WTC11 (cell line): ENCODE measurements around the gene HOXB3.

Experiments used
- JUN ChIP-seq: sonication (generic); formaldehyde crosslinking; IDR thresholded peaks from 2 replicates; pipeline ENCODE4 v1.8.0; 2023; ENCODE audit warnings: mild to moderate bottlenecking, missing genetic modification reagents
- KAT7 ChIP-seq: sonication (generic); formaldehyde crosslinking; IDR thresholded peaks from 2 replicates; pipeline ENCODE4 v1.8.1; 2023; ENCODE audit warnings: missing genetic modification reagents, mild to moderate bottlenecking, borderline replicate concordance
- NR3C1 ChIP-seq: sonication (generic); formaldehyde crosslinking; conservative IDR thresholded peaks from 2 replicates; pipeline ENCODE4 v1.8.1; 2023; ENCODE audit warnings: low read depth, mild to moderate bottlenecking, missing genetic modification reagents
- SMAD3 ChIP-seq: sonication (generic); formaldehyde crosslinking; IDR thresholded peaks from 2 replicates; pipeline ENCODE4 v1.8.0; 2022; ENCODE audit warnings: missing genetic modification reagents, mild to moderate bottlenecking, borderline replicate concordance
- SP1 ChIP-seq: sonication (generic); formaldehyde crosslinking; conservative IDR thresholded peaks from 2 replicates; pipeline ENCODE4 v1.8.1; 2022; ENCODE audit warnings: missing genetic modification reagents
- TEAD4 ChIP-seq: sonication (generic); formaldehyde crosslinking; IDR thresholded peaks from 2 replicates; pipeline ENCODE4 v1.8.0; 2022; ENCODE audit warnings: mild to moderate bottlenecking, missing genetic modification reagents
- ZNF121 ChIP-seq: sonication (generic); formaldehyde crosslinking; IDR thresholded peaks from 2 replicates; pipeline ENCODE4 v1.8.0; 2023; ENCODE audit warnings: missing genetic modification reagents
- TF ChIP-seq, protein P1 (sequence below): fragments of 200-600 bp; IDR thresholded peaks from 2 replicates; pipeline ENCODE4 v1.8.0; 2022; ENCODE audit warnings: antibody characterized with exemption
- TF ChIP-seq, protein P2 (sequence below): sonication (generic); formaldehyde crosslinking; IDR thresholded peaks from 2 replicates; pipeline ENCODE4 v1.8.0; 2023; ENCODE audit warnings: missing genetic modification reagents
- TF ChIP-seq, protein P3 (sequence below): sonication (generic); formaldehyde crosslinking; IDR thresholded peaks from 2 replicates; pipeline ENCODE4 v1.8.0; 2022; ENCODE audit warnings: mild to moderate bottlenecking, missing genetic modification reagents

DNA sequence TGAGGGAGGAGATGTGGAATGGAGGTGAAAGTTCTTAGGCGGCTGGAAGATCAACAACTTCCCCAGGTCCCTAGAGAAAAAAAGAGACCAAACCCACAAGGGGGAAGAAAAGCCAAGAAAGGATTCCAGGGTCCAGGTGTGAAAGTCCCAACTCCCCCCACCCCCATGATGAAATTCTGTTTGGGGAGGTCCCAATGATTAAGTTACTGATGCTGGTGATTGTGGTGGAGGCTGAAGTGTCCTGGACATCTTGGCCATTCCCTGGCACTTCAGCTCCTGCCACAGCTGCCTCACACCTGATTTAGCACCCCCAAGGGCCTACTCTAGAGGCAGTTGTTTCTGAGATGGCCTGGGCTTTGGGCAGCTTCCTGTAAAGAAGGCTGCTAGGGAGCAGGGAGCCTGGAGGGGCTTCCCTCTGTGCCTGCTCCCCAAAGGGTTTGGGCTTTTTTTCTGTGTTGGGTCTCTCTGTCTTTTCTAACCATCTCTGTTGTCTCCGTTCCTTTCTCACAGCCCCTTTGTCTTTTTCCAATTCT is 25.0 kb downstream of the HOXB3 start:
- TF ChIP-seq ZNF121 (CRISPR knock-in tag) (no peak), KAT7 (CRISPR knock-in tag) (no peak), SP1 (CRISPR knock-in tag) (no peak), TEAD4 (CRISPR knock-in tag) (no peak), JUN (no peak), SMAD3 (CRISPR knock-in tag) (no peak), NR3C1 (CRISPR knock-in tag) (no peak)
- TF ChIP-seq, protein P1, sequence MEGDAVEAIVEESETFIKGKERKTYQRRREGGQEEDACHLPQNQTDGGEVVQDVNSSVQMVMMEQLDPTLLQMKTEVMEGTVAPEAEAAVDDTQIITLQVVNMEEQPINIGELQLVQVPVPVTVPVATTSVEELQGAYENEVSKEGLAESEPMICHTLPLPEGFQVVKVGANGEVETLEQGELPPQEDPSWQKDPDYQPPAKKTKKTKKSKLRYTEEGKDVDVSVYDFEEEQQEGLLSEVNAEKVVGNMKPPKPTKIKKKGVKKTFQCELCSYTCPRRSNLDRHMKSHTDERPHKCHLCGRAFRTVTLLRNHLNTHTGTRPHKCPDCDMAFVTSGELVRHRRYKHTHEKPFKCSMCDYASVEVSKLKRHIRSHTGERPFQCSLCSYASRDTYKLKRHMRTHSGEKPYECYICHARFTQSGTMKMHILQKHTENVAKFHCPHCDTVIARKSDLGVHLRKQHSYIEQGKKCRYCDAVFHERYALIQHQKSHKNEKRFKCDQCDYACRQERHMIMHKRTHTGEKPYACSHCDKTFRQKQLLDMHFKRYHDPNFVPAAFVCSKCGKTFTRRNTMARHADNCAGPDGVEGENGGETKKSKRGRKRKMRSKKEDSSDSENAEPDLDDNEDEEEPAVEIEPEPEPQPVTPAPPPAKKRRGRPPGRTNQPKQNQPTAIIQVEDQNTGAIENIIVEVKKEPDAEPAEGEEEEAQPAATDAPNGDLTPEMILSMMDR = no peak
- TF ChIP-seq, protein P2, sequence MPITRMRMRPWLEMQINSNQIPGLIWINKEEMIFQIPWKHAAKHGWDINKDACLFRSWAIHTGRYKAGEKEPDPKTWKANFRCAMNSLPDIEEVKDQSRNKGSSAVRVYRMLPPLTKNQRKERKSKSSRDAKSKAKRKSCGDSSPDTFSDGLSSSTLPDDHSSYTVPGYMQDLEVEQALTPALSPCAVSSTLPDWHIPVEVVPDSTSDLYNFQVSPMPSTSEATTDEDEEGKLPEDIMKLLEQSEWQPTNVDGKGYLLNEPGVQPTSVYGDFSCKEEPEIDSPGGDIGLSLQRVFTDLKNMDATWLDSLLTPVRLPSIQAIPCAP (CRISPR knock-in tag) = no peak
- TF ChIP-seq, protein P3, sequence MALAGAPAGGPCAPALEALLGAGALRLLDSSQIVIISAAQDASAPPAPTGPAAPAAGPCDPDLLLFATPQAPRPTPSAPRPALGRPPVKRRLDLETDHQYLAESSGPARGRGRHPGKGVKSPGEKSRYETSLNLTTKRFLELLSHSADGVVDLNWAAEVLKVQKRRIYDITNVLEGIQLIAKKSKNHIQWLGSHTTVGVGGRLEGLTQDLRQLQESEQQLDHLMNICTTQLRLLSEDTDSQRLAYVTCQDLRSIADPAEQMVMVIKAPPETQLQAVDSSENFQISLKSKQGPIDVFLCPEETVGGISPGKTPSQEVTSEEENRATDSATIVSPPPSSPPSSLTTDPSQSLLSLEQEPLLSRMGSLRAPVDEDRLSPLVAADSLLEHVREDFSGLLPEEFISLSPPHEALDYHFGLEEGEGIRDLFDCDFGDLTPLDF (CRISPR knock-in tag) = no peak
